ENCODE data around the gene CA10.

DNA sequence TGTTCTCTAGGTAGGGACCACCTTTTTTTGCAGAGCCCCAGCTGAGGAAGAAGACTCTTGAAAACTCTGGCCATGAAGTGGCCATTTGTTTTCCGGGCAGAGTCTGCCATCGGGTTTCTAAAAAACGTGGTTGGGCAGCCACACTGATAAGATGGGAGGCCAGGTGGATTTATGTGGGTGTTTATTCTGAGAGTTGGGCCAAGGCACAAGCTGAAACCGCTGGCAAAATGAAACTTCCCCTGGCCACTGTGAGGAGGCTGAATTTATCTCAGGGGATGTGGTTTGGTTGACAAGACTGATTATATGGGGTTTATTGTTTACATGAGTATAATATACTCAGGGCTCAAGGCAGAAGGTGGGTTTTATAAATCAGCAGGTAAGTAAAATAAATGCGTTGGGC is 476.4 kb downstream of the CA10 start:
- TF ChIP-seq, protein P1, sequence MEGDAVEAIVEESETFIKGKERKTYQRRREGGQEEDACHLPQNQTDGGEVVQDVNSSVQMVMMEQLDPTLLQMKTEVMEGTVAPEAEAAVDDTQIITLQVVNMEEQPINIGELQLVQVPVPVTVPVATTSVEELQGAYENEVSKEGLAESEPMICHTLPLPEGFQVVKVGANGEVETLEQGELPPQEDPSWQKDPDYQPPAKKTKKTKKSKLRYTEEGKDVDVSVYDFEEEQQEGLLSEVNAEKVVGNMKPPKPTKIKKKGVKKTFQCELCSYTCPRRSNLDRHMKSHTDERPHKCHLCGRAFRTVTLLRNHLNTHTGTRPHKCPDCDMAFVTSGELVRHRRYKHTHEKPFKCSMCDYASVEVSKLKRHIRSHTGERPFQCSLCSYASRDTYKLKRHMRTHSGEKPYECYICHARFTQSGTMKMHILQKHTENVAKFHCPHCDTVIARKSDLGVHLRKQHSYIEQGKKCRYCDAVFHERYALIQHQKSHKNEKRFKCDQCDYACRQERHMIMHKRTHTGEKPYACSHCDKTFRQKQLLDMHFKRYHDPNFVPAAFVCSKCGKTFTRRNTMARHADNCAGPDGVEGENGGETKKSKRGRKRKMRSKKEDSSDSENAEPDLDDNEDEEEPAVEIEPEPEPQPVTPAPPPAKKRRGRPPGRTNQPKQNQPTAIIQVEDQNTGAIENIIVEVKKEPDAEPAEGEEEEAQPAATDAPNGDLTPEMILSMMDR (conservative IDR thresholded peaks at IDR 0.05 in 1 of 2, IDR thresholded peaks at IDR 0.05 in 1 of 2; ENCODE audit: low read depth in 1 of 2, low read length in 2 of 2): no peak
- TF ChIP-seq EZH2 (IDR thresholded peaks at IDR 0.05; ENCODE audit: low read length, missing control alignments): no peak
